C4-2B (cell line): ENCODE results near the gene CC2D2A.

ENCODE experiments used
- ZFX ChIP-seq: fragments of 450-650 bp; IDR thresholded peaks from 2 replicates; pipeline ENCODE4 v1.6.1; 2017
- TF ChIP-seq, protein P1 (sequence below): fragments of 450-650 bp; conservative IDR thresholded peaks from 2 replicates; pipeline ENCODE4 v1.5.1; 2017; ENCODE audit warnings: mild to moderate bottlenecking

DNA sequence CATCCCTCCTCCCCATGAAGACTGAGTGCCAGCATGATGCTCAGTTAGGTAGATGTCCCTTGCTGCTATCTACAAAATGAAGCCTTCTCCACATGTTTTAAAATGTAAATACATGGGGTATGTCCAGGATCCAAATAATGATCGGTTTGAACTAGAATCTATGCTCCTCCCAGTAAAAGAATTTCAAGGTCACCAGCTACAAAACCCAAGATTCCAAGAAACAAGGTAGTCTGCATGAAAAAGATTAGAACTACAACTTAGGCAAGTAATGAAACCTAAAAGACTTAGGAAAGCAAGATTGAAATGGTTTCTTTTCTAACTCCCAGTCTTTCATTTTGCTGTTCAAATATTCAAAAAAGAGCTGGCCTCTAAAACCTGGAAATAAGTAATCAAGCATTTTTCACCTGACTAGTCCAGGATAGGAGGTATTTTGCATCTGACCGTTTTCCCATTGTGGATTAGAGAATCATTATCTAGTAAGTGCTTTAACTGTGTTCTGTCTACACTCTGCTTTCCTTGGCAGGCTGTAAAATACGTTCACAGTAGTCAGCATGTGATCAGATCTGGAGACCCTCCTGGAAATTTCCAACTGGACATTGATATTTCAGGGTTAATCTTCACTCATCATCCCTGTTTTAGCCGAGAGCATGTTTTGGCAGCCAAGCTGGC is 57.4 kb downstream of the CC2D2A start:
- TF ChIP-seq, protein P1, sequence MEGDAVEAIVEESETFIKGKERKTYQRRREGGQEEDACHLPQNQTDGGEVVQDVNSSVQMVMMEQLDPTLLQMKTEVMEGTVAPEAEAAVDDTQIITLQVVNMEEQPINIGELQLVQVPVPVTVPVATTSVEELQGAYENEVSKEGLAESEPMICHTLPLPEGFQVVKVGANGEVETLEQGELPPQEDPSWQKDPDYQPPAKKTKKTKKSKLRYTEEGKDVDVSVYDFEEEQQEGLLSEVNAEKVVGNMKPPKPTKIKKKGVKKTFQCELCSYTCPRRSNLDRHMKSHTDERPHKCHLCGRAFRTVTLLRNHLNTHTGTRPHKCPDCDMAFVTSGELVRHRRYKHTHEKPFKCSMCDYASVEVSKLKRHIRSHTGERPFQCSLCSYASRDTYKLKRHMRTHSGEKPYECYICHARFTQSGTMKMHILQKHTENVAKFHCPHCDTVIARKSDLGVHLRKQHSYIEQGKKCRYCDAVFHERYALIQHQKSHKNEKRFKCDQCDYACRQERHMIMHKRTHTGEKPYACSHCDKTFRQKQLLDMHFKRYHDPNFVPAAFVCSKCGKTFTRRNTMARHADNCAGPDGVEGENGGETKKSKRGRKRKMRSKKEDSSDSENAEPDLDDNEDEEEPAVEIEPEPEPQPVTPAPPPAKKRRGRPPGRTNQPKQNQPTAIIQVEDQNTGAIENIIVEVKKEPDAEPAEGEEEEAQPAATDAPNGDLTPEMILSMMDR = no peak
- no peak for TF ChIP-seq ZFX
